H9 (cell line): ENCODE measurements around the gene PYGB. TPM values are rescaled to one million over a fixed set of nuclear protein-coding genes. Genes with fewer than 3 reads are reported as not detected.

Experiments used
- DNase-seq: peaks from one replicate; pipeline ENCODE4 v3.0.0-alpha.2; 2017
- H2AFZ ChIP-seq: one replicate; pipeline ENCODE4 v1.6.1; 2013; ENCODE audit warnings: mild to moderate bottlenecking, low read length, control low read depth, moderate library complexity
- H2AK5ac ChIP-seq: 2 replicates; pipeline ENCODE4 v1.6.1; 2013; ENCODE audit warnings: low read length, control low read depth, mixed read lengths; ENCODE audit not compliant: insufficient read length
- H2BK120ac ChIP-seq: one replicate; pipeline ENCODE4 v1.6.1; 2013; ENCODE audit warnings: low read depth, mild to moderate bottlenecking, low read length, control low read depth, inconsistent platforms; ENCODE audit not compliant: poor library complexity, severe bottlenecking
- H2BK12ac ChIP-seq: 2 replicates; pipeline ENCODE4 v1.6.1; 2013; ENCODE audit warnings: low read length, control low read depth, mixed read lengths, low read depth; ENCODE audit not compliant: insufficient read length
- H2BK15ac ChIP-seq: 2 replicates; pipeline ENCODE4 v1.6.1; 2013; ENCODE audit warnings: low read depth, low read length, control low read depth
- H2BK20ac ChIP-seq: one replicate; pipeline ENCODE4 v1.6.1; 2013; ENCODE audit warnings: low read depth, mild to moderate bottlenecking, low read length, control low read depth, inconsistent platforms; ENCODE audit not compliant: poor library complexity, severe bottlenecking
- H2BK5ac ChIP-seq: 2 replicates; pipeline ENCODE4 v1.6.1; 2013; ENCODE audit warnings: low read length, control low read depth, mixed read lengths; ENCODE audit not compliant: insufficient read length
- H3K14ac ChIP-seq: 2 replicates; pipeline ENCODE4 v1.6.1; 2013; ENCODE audit warnings: low read length, control low read depth; ENCODE audit not compliant: insufficient read depth
- H3K18ac ChIP-seq: 2 replicates; pipeline ENCODE4 v1.6.1; 2013; ENCODE audit warnings: low read depth, mild to moderate bottlenecking, mixed read lengths, low read length, control low read depth; ENCODE audit not compliant: insufficient read length
- H3K23ac ChIP-seq: 2 replicates; pipeline ENCODE4 v1.6.1; 2013; ENCODE audit warnings: low read length, control low read depth, mixed read lengths, low read depth; ENCODE audit not compliant: insufficient read length
- H3K23me2 ChIP-seq: 2 replicates; pipeline ENCODE4 v1.6.1; 2013; ENCODE audit warnings: low read depth, mild to moderate bottlenecking, mixed read lengths, low read length, control low read depth; ENCODE audit not compliant: insufficient read length, poor library complexity, severe bottlenecking
- H3K27ac ChIP-seq: 2 replicates; pipeline ENCODE4 v1.5.1; 2013; ENCODE audit warnings: low read length, control low read depth, mixed read lengths, low read depth; ENCODE audit not compliant: insufficient read length
- H3K27me3 ChIP-seq: 2 replicates; pipeline ENCODE4 v1.6.1; 2013; ENCODE audit warnings: low read length, control low read depth, inconsistent platforms; ENCODE audit not compliant: insufficient read depth
- H3K4ac ChIP-seq: 2 replicates; pipeline ENCODE4 v1.6.1; 2013; ENCODE audit warnings: low read depth, mild to moderate bottlenecking, control low read depth, inconsistent platforms, low read length, moderate library complexity
- H3K4me1 ChIP-seq: 2 replicates; pipeline ENCODE4 v1.6.1; 2013; ENCODE audit warnings: low read length, control low read depth, inconsistent platforms; ENCODE audit not compliant: insufficient read depth
- H3K4me2 ChIP-seq: 2 replicates; pipeline ENCODE4 v1.6.1; 2013; ENCODE audit warnings: low read length, control low read depth, mixed read lengths; ENCODE audit not compliant: insufficient read length, insufficient read depth
- H3K56ac ChIP-seq: 2 replicates; pipeline ENCODE4 v1.6.1; 2013; ENCODE audit warnings: low read depth, mild to moderate bottlenecking, mixed read lengths, low read length, control low read depth; ENCODE audit not compliant: insufficient read length
- H3K79me1 ChIP-seq: 2 replicates; pipeline ENCODE4 v1.6.1; 2013; ENCODE audit warnings: low read depth, mild to moderate bottlenecking, moderate library complexity, low read length, control low read depth, inconsistent platforms; ENCODE audit not compliant: insufficient read depth, poor library complexity, severe bottlenecking
- H3K79me2 ChIP-seq: 2 replicates; pipeline ENCODE4 v1.6.1; 2013; ENCODE audit warnings: low read length, control low read depth, inconsistent platforms; ENCODE audit not compliant: insufficient read depth
- H3K9ac ChIP-seq: 2 replicates; pipeline ENCODE4 v1.6.1; 2013; ENCODE audit warnings: low read length, control low read depth, mixed read lengths; ENCODE audit not compliant: insufficient read length; ENCODE audit errors: extremely low read depth
- H3K9me3 ChIP-seq: one replicate; pipeline ENCODE4 v1.6.1; 2013; ENCODE audit warnings: low read depth, low read length, inconsistent platforms; ENCODE audit not compliant: control insufficient read depth
- H3T11ph ChIP-seq: one replicate; pipeline ENCODE4 v1.6.1; 2013; ENCODE audit warnings: mild to moderate bottlenecking, low read length, control low read depth, inconsistent platforms
- H4K20me1 ChIP-seq: one replicate; pipeline ENCODE4 v1.6.1; 2013; ENCODE audit not compliant: control insufficient read depth, insufficient read length, insufficient read depth
- H4K5ac ChIP-seq: 2 replicates; pipeline ENCODE4 v1.6.1; 2013; ENCODE audit warnings: low read depth, mild to moderate bottlenecking, mixed read lengths, low read length, control low read depth; ENCODE audit not compliant: insufficient read length
- H4K8ac ChIP-seq: replicated peaks from 2 replicates; pipeline ENCODE4 v1.6.1; 2013; ENCODE audit warnings: low read length, control low read depth, mixed read lengths, low read depth; ENCODE audit not compliant: insufficient read length
- H4K91ac ChIP-seq: 2 replicates; pipeline ENCODE4 v1.6.1; 2013; ENCODE audit warnings: low read depth, mild to moderate bottlenecking, moderate library complexity, mixed read lengths, low read length, control low read depth; ENCODE audit not compliant: insufficient read length
- H3K27ac Mint-ChIP-seq, 3 experiments: 2 replicates in 2 of 3; 3 replicates in 1 of 3; pipeline ENCODE4 v1.8.0; 2020 to 2021; ENCODE audit warnings: mixed read lengths in 3 of 3, mild to moderate bottlenecking in 1 of 3, moderate library complexity in 1 of 3
- H3K27me3 Mint-ChIP-seq: 2 replicates; pipeline ENCODE4 v1.8.0; 2021; ENCODE audit warnings: low read depth, mild to moderate bottlenecking, moderate library complexity, mixed read lengths
- H3K36me3 Mint-ChIP-seq, 3 experiments: 2 replicates in 2 of 3; 3 replicates in 1 of 3; pipeline ENCODE4 v1.8.0; 2020 to 2021; ENCODE audit warnings: low read depth in 3 of 3, mixed read lengths in 3 of 3; ENCODE audit not compliant: insufficient read depth in 1 of 3
- H3K4me1 Mint-ChIP-seq, 2 experiments: 2 replicates each; pipeline ENCODE4 v1.8.0; 2020; ENCODE audit warnings: mixed read lengths in 2 of 2
- H3K4me3 Mint-ChIP-seq, 2 experiments: 2 replicates in 1 of 2; 3 replicates in 1 of 2; pipeline ENCODE4 v1.8.0; 2020 to 2021; ENCODE audit warnings: mild to moderate bottlenecking in 2 of 2, mixed read lengths in 2 of 2, moderate library complexity in 1 of 2
- H3K9me3 Mint-ChIP-seq, 2 experiments: 2 replicates in 1 of 2; 3 replicates in 1 of 2; pipeline ENCODE4 v1.8.0; 2020; ENCODE audit warnings: mild to moderate bottlenecking in 2 of 2, mixed read lengths in 2 of 2, moderate library complexity in 1 of 2
- WGBS: extraction: QIAGEN DNeasy Blood & Tissue Kit; methylation state at CpG from one replicate; pipeline ENCODE4 v1.1.7; 2013; ENCODE audit warnings: missing lambda C conversion rate, low lambda C conversion rate, mixed read lengths; ENCODE audit not compliant: insufficient read length; ENCODE audit errors: extremely low coverage; 5-methylcytosine and 5-hydroxymethylcytosine counted together
- total RNA-seq: library from RNA; stranded (reverse); gene quantifications from 2 replicates; pipeline ENCODE4 v1.2.1, GENCODE V29; 2021
- TF ChIP-seq, protein P1 (sequence below): fragments of 200-600 bp; sonication (generic); conservative IDR thresholded peaks from 3 replicates; pipeline ENCODE4 v1.8.0; 2021; ENCODE audit warnings: antibody characterized with exemption, mild to moderate bottlenecking

Gene PYGB
- total RNA-seq, 1 experiment from 2014 or later, result 46.9 TPM

- Histone ChIP-seq H3K79me2 (no peaks in the 10 kb centered on the region), H3K56ac (no peak overlapping the region), H3K27ac (no peak overlapping the region), H2BK20ac (no peak overlapping the region), H3K9ac (no peak overlapping the region), H3K23ac (no peak overlapping the region), H3K4me2 (no peak overlapping the region), H3T11ph (no peak overlapping the region), H3K23me2 (no peaks in the 10 kb centered on the region), H3K18ac (no peak overlapping the region), H4K91ac (no peak overlapping the region), H3K79me1 (peaks cover 4% of the 10 kb centered on the region), H3K4ac (no peak overlapping the region), H3K14ac (no peak overlapping the region), H3K4me1 (peaks cover 6% of the 10 kb centered on the region), H4K20me1 (no peaks in the 10 kb centered on the region), H2BK15ac (no peak overlapping the region), H2AK5ac (no peak overlapping the region), H3K9me3 (no peaks in the 10 kb centered on the region), H2BK12ac (no peak overlapping the region), H3K27me3 (no peaks in the 10 kb centered on the region), H2BK5ac (no peak overlapping the region), H2BK120ac (no peak overlapping the region), H4K5ac (no peak overlapping the region), H4K8ac (no peak overlapping the region), H2AFZ (no peak overlapping the region)
- WGBS, result no CpG with 5 or more reads among the region's 13 CpGs
- H3K27ac Mint-ChIP-seq, result peak overlapping the region in 2 of 3 experiments; percentile 70 to 97; a peak in 2 of 7 replicates
- H3K27me3 Mint-ChIP-seq, result peaks cover 2% of the 10 kb centered on the region; the same call in 1 of the 2 replicates
- H3K4me3 Mint-ChIP-seq, result no peak overlapping the region
- DNase-seq, result no peak
- no peaks in the 10 kb centered on the region for H3K9me3 Mint-ChIP-seq
- TF ChIP-seq, protein P1, sequence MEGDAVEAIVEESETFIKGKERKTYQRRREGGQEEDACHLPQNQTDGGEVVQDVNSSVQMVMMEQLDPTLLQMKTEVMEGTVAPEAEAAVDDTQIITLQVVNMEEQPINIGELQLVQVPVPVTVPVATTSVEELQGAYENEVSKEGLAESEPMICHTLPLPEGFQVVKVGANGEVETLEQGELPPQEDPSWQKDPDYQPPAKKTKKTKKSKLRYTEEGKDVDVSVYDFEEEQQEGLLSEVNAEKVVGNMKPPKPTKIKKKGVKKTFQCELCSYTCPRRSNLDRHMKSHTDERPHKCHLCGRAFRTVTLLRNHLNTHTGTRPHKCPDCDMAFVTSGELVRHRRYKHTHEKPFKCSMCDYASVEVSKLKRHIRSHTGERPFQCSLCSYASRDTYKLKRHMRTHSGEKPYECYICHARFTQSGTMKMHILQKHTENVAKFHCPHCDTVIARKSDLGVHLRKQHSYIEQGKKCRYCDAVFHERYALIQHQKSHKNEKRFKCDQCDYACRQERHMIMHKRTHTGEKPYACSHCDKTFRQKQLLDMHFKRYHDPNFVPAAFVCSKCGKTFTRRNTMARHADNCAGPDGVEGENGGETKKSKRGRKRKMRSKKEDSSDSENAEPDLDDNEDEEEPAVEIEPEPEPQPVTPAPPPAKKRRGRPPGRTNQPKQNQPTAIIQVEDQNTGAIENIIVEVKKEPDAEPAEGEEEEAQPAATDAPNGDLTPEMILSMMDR, result no peak
- H3K4me1 Mint-ChIP-seq, result peaks cover 16 to 17% of the 10 kb centered on the region in 2 experiments
- H3K36me3 Mint-ChIP-seq, result peaks cover 15 to 44% (median 20%) of the 10 kb centered on the region in 3 experiments; a peak in 6 of 7 replicates
These were observed 72.3 kb downstream of the PYGB start for GRCh38 chr20:25320035-25320800.
